Medulla oblongata (tissue), 1 donor: Measurements from ENCODE around the gene GPA33.

Experiments used
- DNase-seq: peaks from one replicate; pipeline ENCODE4 v3.0.0-alpha.2; 2015; ENCODE audit errors: extremely low spot score

The GPA33 gene

DNA sequence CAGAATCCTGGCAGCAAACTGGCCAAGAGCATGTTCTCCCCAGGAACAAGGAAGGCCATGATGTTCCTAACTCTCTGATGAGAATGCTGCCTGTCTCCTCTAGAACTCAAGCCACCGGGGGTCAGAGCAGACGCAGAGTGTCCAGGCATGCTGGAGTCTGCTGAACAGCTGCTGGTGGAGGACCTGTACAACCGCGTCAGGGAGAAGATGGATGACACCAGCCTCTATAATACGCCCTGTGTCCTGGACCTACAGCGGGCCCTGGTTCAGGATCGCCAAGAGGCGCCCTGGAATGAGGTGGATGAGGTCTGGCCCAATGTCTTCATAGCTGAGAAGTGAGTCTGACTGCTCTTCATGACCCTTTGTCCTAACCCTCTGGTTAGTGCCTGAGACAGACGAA lies 27.0 kb upstream of the GPA33 start:
- DNase-seq, result no peak

- DNase-seq, result no peak
These were observed 26.0 kb upstream of the GPA33 start for GRCh38 chr1:167116174-167116573.

GRCh38 chr1:167115655-167116054 lies 25.5 kb upstream of the GPA33 start:
- DNase-seq, result no peak

DNA sequence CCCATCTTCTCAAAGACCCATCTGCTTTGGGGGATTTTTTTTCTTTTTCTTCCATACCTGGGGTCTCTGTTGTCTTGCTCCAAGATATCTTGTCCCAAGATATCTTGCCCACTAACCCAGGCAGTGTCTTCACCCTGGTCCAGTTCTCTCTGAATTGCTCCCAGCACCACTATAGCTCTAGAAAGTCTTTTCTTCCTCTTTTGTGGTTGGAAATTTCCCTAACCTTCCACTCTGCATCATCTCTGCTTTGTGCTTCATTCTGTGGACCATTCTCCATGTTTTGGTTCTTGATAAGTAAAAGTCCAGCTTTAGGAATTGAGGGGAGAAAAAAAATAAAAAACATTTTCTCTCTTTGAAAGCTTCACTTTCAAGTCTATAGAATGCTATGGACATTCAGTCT lies 24.5 kb upstream of the GPA33 start:
- no peak for DNase-seq

- DNase-seq, result no peak
These were observed 21.9 kb upstream of the GPA33 start for GRCh38 chr1:167111868-167112709.

GRCh38 chr1:167110586-167110985 lies 20.4 kb upstream of the GPA33 start:
- no peak for DNase-seq

DNA sequence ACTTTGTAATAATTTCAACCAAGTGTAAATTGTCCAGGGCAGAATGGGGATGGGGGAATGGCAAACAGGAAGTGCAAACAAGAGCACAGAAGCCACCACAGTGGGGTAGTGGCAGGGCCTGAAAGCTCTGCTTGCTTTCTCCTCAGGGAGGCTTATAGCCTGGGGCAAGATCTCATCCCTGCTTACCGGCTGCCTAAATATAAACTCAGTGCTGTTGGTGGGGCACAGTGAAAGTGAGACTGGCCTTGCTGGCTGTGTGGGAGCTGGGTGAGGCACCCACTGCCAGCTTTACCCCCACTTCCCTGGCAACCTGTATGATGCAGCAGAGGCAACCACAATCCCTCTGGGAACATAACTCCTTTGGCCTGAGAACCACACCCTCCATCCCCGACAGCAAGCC lies 18.9 kb upstream of the GPA33 start:
- DNase-seq, result no peak

GRCh38 chr1:167107456-167107855 lies 17.3 kb upstream of the GPA33 start:
- no peak for DNase-seq

DNA sequence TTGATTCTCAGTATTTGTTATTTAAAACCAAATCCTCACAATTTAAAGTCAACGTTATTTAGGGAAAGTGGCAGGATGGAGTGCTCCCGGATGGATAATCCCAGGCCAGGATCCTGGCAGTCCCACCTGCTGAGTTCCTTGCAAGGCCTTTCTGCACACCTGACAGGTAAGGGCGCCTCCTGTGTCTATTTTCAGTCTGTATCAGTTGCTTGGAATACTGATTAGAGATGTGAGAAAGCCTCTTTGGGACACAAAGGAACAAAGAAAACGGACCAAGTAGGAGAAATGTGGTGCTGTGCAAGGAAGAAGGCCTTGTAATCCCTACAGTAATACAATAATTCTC lies 15.9 kb upstream of the GPA33 start:
- no peak for DNase-seq

GRCh38 chr1:167105271-167106118 lies 15.3 kb upstream of the GPA33 start:
- no peak for DNase-seq

GRCh38 chr1:167104256-167104633 lies 14.1 kb upstream of the GPA33 start:
- DNase-seq, result no peak

DNA sequence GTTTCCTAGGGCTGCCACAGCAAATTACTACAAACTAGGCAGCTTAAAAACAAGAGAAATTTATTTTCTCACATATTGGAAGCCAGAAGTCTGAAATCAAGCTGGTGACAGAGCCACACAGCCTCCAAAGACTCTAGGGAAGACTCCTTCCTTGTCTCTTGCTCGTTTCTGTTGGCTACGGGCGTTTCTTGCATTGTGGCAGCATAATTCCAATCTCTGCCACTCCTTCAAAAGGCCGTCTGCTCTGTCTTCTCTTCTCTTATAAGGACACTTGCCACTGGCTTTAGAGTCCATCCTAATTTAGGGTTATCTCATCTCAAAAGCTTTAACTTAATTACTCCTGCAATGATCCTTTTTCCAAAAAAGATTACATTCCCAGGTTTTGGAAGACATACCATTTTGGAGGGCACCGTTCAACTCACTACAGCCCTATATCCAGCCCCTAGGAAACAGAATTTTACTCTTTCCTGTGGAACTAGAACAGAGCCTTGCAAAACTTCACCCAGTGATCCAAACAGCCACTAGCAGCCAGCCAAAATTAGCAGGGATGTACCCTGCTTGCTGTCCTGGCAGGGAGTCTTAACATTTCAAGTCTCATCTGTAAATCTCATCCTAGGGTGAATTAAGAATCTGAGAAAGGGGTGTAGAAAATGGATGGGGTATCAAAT lies 12.9 kb upstream of the GPA33 start:
- DNase-seq, result no peak

DNA sequence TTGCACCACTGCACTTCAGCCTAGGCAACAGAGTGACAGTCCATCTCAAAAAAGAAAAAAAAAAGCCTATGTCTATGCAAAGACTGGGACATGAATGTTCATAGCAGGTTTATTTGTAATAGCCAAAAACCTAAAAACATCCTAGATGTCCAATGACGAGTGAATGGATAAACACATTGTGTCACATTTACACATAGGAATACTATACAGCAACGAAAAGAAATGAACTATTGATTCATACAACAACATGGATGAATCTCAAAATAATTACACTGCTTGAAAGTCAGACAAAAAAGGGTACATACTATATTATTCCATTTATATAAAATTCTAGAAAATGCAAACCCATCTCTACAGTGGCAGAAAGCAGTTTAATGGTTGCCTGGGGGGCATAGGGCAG lies 11.6 kb upstream of the GPA33 start:
- no peak for DNase-seq

DNA sequence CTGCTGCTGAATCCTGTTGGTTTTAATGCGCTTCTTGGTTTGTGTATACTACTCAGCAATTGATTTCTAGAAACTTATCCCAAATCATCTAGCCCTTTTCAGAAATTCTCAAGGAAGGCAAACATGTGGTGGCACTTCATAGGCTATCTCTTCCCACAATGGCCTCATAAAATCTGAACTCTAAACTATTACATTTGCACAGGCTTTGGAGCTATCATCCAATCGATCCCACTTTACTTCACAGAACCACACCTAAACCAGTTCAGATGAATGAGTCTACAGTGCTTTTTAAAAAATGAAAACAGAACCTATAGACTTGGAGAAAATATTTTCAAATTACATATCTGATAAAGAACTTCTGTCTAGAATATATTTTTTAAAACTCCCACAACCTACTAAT lies 10.6 kb upstream of the GPA33 start:
- no peak for DNase-seq

DNA sequence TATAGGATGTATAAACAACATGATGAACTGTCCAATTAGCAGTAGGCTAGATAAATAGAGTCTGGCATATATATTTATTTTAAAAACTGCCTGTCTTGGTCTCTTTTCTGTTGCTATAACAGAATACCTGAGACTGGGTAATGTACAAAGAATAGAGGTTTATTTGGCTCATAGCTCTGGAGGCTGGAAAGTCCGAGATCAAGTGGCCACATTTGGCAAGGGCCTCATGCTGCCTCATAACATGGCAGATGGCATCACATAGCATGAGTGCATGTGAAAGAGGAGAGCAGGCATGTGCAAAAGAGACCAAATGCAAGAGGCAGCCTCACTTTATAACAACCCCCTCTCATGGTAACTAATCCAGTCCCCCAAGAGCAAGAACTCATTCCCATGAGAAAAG lies 9.7 kb upstream of the GPA33 start:
- DNase-seq, result no peak

DNA sequence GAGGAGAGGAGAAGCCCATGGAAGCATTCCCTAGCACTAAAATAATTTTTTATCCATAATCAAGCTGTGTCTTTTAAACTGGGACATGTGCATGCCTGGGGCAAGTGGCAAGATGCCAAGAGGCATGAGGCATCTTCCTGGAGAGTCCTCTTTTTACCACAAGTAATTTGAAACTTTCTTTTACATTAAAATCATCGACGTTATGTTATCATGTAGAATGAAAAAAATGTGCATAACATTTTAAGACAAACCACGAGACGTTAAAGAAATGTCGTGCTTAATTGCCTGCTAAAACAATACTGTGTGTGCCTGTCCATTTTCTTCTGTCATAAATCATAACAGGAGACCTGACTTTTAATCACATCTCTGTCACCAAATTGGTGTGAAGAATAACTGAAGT lies 5.2 kb upstream of the GPA33 start:
- no peak for DNase-seq

- no peak for DNase-seq
These were observed 4.5 kb upstream of the GPA33 start for GRCh38 chr1:167094690-167095089.

DNA sequence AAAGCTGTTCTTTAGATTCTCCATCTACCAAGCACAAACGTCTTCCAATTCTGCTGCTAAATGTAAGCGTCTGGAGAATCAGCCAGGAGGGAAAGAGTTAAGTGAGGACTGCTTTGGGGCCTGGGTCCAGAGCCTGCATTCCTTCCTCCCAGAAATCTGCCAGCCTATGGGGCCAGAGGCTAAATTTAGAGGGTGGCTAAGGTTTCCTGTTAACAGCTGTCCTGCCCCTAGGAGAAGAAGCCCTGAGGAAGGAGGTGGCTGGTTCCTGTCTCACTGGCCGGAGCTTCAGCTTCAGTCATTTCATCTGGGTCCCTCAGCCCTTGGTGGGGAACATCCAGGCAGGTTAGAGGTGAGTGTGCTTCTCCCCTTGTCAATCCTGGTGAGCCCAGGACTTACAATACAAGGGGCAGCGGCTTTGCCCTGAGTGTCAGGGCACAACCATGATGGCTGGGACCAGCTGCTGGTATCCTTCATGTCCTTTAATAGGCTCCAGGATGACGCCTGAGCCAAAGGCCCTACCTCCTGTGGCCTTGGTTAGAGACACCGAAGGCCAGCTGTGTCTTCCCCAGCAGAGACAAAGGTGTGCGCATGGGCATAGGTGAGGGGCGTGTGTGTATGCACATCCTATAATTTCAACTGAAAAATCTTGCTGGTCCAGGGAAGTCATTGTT lies 3.8 kb upstream of the GPA33 start, which contains the start of gene STYXL2:
Gene STYXL2, plus strand, starts transcription at position 230 of the 671 bp plus-strand sequence. CDS start 775 bp downstream, outside the sequence.
- DNase-seq, result no peak

DNA sequence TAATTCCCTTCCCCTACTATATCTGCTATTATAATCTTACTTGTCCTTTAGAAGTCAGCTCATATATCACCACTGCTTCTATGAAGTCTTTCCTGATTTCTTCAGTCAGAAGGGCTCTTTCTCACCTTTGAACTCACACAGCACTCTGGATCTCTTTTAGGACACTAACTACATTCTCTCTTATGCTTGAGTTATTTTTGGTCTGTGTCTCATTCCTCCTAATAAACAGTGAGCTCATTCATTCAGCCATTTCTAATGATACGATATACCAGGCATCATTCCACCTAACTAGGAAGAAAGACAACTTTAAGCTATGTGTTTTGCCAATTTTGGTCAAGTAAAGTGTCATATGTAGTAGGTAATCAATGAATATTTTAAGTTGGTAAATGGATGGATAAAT lies 2.5 kb upstream of the GPA33 start:
- no peak for DNase-seq

DNA sequence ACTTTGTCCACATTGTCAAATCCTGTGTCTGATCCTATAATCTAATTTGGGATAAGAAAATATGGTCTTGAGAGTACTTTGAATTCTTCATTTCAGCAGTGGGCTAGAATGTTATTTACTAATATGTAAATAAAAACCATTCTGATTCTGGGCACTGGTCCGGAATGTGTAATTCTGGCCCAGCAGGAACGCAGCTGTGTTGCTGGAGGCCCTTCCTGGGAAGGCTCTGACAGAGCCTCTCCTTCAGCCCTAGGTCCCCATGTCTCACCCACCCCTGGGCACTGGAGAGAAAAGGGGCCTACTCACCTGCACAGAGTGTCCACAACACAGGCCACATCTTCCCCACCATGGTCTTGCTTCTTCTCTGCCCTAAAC lies 251 bp downstream of the GPA33 start:
- no peak for DNase-seq

GRCh38 chr1:167088746-167089417 lies 1.3 kb downstream of the GPA33 start:
- DNase-seq, result no peak
